Colonic mucosa (tissue), 4 donors: ENCODE measurements around the gene SOHLH1. TPM values are rescaled to one million over a fixed set of nuclear protein-coding genes. Genes with fewer than 3 reads are reported as not detected.

Source experiments
- DNase-seq: peaks from one replicate; pipeline ENCODE4 v3.0.0-alpha.2; 2020
- H3K27ac ChIP-seq: fragments of 200-600 bp; one replicate; pipeline ENCODE4 v1.8.0; 2021
- H3K27me3 ChIP-seq: fragments of 200-600 bp; one replicate; pipeline ENCODE4 v1.8.0; 2021
- H3K36me3 ChIP-seq: fragments of 200-600 bp; one replicate; pipeline ENCODE4 v1.8.0; 2021
- H3K4me1 ChIP-seq: fragments of 200-600 bp; one replicate; pipeline ENCODE4 v1.8.0; 2021; ENCODE audit warnings: mild to moderate bottlenecking
- H3K4me3 ChIP-seq: fragments of 200-600 bp; one replicate; pipeline ENCODE4 v1.8.0; 2021
- H3K9ac ChIP-seq, 2 donors: one replicate each; pipeline ENCODE4 v1.7.0; 2013; ENCODE audit warnings: control low read depth in 2 of 2, low read depth in 2 of 2, low read length in 2 of 2
- H3K9me3 ChIP-seq: fragments of 200-600 bp; one replicate; pipeline ENCODE4 v1.8.0; 2021
- CTCF ChIP-seq: fragments of 200-600 bp; IDR thresholded peaks from one replicate; pipeline ENCODE4 v1.8.0; 2022; ENCODE audit warnings: antibody characterized with exemption, mild to moderate bottlenecking
- intact Hi-C: fragments of 100-400 bp; cut with DNase I; formaldehyde crosslinking; loops from one replicate; pipeline ENCODE4 v1.14.1; 2022
- total RNA-seq, 2 donors: library from RNA; stranded (reverse); fragmentation: NEBNext Ultra II Directional in 1 of 2; extraction: Animal tissue kit (Norgen Biotek cat#: 25700) in 1 of 2; gene quantifications; one replicate each; pipeline ENCODE4 v1.2.1, GENCODE V29; 2021
- donor health status: healthy.
- donor health status: DM: no; HTN: no; CAD: no.
- donor health status: DM: no; HTN: no; CAD: no.

The SOHLH1 gene
- total RNA-seq, 2 donors from 2014 or later, result not detected

- Histone ChIP-seq H3K4me1 (no peaks in the 10 kb centered on the region), H3K9me3 (no peaks in the 10 kb centered on the region), H3K27ac (no peak overlapping the region), H3K9ac (no peak overlapping the region), H3K27me3 (no peaks in the 10 kb centered on the region), H3K4me3 (no peak overlapping the region), H3K36me3 (no peaks in the 10 kb centered on the region)
- TF ChIP-seq CTCF, result no peak
- DNase-seq, result no peak
- intact Hi-C loops, result no loop called here
These were observed 28.1 kb upstream of the SOHLH1 start for GRCh38 chr9:135727257-135727875.

- no peaks in the 10 kb centered on the region for H3K27me3 ChIP-seq
- DNase-seq, result no peak
- H3K9ac ChIP-seq, result no peak overlapping the region
- no peak overlapping the region for H3K4me3 ChIP-seq
- intact Hi-C loops, result no loop called here
- H3K27ac ChIP-seq, result no peak overlapping the region
- no peaks in the 10 kb centered on the region for H3K9me3 ChIP-seq
- no peaks in the 10 kb centered on the region for H3K4me1 ChIP-seq
- H3K36me3 ChIP-seq, result no peaks in the 10 kb centered on the region
- no peak for TF ChIP-seq CTCF
These were observed 27.0 kb upstream of the SOHLH1 start for GRCh38 chr9:135726138-135726853.

- no peak for DNase-seq
- intact Hi-C loops, result no loop called here
- Histone ChIP-seq H3K9ac (no peak overlapping the region), H3K4me3 (no peak overlapping the region), H3K4me1 (no peaks in the 10 kb centered on the region), H3K36me3 (no peaks in the 10 kb centered on the region), H3K27ac (no peak overlapping the region), H3K9me3 (no peaks in the 10 kb centered on the region), H3K27me3 (no peaks in the 10 kb centered on the region)
- no peak for TF ChIP-seq CTCF
These were observed 25.0 kb upstream of the SOHLH1 start for GRCh38 chr9:135724186-135724787.

GRCh38 chr9:135722365-135722764 lies 23.1 kb upstream of the SOHLH1 start:
- intact Hi-C loops, result no loop called here
- TF ChIP-seq CTCF, result no peak
- H3K27me3 ChIP-seq, result no peaks in the 10 kb centered on the region
- no peak overlapping the region for H3K9ac ChIP-seq
- no peaks in the 10 kb centered on the region for H3K4me1 ChIP-seq
- no peak overlapping the region for H3K27ac ChIP-seq
- H3K9me3 ChIP-seq, result no peaks in the 10 kb centered on the region
- no peak for DNase-seq
- H3K4me3 ChIP-seq, result no peak overlapping the region
- no peaks in the 10 kb centered on the region for H3K36me3 ChIP-seq

GRCh38 chr9:135719472-135719871 lies 20.2 kb upstream of the SOHLH1 start:
- no peaks in the 10 kb centered on the region for H3K36me3 ChIP-seq
- no peak for TF ChIP-seq CTCF
- H3K4me3 ChIP-seq, result no peak overlapping the region
- H3K9ac ChIP-seq, result no peak overlapping the region
- H3K4me1 ChIP-seq, result no peaks in the 10 kb centered on the region
- no peak for DNase-seq
- no peak overlapping the region for H3K27ac ChIP-seq
- no peaks in the 10 kb centered on the region for H3K9me3 ChIP-seq
- peaks cover 5% of the 10 kb centered on the region for H3K27me3 ChIP-seq
- intact Hi-C loops, result no loop called here
